HG02943 (cell line): Measurements from ENCODE around the gene TRIM17.

Experiments used
- ATAC-seq: cut with Tn5 transposase; IDR thresholded peaks from one replicate; pipeline ENCODE4 v1.9.1; 2021; ENCODE audit warnings: mild to moderate bottlenecking, low read depth, moderate library complexity; ENCODE audit not compliant: unreplicated experiment

Gene TRIM17

DNA sequence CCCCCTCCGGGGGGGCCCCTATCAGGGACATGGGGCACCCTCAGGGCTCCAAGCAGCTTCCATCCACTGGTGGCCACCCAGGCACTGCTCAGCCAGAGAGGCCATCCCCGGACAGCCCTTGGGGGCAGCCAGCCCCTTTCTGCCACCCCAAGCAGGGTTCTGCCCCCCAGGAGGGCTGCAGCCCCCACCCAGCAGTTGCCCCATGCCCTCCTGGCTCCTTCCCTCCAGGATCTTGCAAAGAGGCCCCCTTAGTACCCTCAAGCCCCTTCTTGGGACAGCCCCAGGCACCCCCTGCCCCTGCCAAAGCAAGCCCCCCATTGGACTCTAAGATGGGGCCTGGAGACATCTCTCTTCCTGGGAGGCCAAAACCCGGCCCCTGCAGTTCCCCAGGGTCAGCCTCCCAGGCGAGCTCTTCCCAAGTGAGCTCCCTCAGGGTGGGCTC, 44.9 kb downstream of the TRIM17 start:
- ATAC-seq = no peak

GRCh38 chr1:228370941-228371740, 45.5 kb downstream of the TRIM17 start:
- no peak for ATAC-seq

GRCh38 chr1:228370439-228370940, 46.2 kb downstream of the TRIM17 start:
- ATAC-seq = no peak

DNA sequence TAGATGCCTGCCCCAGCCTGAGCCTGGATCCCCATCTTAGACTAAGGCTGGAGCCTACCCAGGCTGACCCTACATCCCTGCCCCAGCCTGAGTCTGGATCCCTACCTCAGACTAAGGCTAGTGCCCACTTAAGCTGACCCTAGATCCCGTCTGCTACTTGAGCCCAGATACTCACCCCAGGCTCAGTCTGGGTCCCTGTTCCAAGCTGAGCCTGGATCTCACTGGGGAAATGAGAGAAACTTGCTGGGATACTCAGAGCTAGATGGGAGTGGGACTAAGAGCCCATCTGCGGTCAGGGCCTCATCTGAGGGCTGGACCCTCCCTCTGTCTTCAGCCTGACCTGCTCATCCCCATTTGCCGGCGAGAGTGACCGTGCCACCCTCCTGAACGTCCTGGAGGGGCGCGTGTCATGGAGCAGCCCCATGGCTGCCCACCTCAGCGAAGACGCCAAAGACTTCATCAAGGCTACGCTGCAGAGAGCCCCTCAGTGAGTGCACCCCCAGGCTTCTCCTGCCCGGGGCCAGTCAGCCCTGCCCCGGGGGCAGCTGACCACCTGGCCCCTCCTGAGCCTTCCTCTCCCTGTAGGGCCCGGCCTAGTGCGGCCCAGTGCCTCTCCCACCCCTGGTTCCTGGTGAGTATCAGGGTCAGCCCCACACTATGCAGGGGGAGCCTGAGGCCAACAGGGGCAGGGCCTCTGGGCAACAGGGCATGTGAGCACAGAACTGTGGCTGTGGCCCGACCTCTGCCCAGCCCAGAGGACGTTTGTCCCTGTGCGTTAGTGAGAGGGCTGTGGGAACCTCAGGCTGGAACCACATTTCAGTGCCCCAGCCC, 46.8 kb downstream of the TRIM17 start:
- ATAC-seq = no peak

DNA sequence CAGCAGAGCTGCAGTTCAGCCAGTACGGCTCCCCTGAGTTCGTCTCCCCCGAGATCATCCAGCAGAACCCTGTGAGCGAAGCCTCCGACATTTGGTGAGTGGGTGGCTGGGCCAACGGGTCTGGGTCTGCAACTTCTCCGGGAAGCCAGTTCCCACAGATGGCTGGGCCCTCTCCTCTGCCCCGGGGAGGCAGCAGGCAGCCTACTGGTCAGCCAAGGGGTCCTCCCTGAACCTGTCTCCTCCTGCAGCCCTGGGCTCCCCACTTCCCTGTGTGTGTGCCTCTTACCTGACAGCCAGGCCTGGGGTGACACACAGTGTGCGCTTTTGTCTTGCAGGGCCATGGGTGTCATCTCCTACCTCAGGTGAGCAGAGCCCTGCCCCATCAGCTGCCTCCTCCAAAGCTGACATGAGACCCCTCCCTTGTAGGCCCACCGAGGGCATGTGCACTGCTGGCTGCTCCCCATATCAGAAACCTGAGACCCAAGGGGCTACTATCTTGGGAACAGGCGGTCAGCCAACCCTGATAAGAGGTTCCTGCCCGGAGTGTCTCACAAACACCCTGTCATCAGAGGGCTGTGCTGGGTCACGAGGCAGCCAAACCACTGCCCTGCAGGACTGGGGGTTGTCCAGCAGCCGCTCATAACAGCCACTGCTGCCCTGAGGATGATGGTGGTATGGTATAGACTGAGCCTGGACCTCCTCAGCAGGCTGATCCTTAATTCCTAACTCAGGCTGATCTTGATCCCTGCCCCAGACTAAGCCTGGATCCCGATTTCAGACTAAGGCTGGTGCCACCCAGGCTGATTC, 47.7 kb downstream of the TRIM17 start:
- no peak for ATAC-seq

- ATAC-seq = no peak
These were observed 48.6 kb downstream of the TRIM17 start for GRCh38 chr1:228367798-228368791.

DNA sequence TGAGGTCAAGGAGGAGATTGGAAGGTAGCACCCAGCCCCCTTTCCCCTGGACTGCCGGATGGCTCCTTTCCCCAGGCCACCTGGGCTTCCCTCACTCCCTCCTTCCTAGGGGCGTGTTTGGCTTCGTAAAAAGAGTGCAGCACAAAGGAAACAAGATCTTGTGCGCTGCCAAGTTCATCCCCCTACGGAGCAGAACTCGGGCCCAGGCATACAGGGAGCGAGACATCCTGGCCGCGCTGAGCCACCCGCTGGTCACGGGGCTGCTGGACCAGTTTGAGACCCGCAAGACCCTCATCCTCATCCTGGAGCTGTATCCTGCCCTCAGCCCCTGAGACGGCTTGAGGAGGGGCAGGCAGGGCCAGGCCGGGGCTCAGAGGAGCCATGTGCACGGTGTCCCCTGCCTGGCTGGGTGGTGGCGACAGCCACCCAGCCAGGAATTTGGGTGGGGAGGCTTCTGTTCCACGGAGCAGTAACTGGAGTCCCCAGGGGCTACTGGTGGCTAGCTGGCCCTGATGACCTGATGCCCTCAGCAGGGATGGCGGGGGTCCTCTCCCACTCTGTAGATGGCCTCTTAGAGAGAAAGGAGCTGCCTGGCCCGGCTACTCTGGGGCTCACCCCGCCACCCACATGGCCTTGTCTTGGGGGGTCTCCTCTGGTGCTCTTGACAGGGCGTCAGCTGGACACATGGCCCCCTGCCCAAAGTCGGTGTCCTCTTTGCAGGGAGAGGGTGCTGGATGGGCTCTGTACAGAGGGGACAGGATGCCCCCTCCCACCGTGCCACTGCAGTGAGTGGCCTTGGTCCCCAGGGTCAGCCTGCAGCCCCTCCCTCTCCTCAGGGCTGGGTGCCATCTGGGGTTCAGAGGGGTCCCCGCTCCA, 49.6 kb downstream of the TRIM17 start:
- no peak for ATAC-seq

DNA sequence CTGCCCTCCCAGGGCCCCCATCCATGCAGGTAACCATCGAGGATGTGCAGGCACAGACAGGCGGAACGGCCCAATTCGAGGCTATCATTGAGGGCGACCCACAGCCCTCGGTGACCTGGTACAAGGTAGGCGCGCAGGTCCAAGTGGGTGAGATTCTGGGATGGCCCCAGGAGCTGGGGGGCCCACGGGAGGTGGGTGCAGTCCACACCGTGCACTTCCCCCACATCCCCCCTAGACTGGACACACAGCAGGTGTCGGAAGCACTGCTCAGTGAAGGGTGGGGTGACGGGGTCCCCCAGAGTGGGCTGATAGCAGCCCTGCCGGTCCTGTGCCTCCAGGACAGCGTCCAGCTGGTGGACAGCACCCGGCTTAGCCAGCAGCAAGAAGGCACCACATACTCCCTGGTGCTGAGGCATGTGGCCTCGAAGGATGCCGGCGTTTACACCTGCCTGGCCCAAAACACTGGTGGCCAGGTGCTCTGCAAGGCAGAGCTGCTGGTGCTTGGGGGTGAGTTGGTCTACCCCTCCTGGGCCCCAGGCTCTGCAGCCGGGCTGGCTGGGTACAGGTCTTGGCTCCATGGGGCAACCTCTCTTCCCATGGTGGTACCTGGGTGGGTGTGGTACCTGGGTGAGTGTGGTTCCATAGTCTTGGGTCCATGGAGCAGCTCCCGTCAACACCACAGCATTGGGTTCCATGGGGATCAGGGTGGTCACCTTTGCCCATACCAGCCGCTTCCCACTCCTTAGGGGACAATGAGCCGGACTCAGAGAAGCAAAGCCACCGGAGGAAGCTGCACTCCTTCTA, 50.4 kb downstream of the TRIM17 start:
- ATAC-seq = no peak

GRCh38 chr1:228365271-228366061, 51.2 kb downstream of the TRIM17 start:
- ATAC-seq = no peak

GRCh38 chr1:228364706-228365213, 51.9 kb downstream of the TRIM17 start:
- no peak for ATAC-seq

- ATAC-seq = no peak
These were observed 52.5 kb downstream of the TRIM17 start for GRCh38 chr1:228364068-228364705.

- no peak for ATAC-seq
These were observed 53.0 kb downstream of the TRIM17 start for GRCh38 chr1:228363686-228364067.

- ATAC-seq = no peak
These were observed 53.7 kb downstream of the TRIM17 start for GRCh38 chr1:228362884-228363450.

GRCh38 chr1:228362141-228362883, 54.3 kb downstream of the TRIM17 start:
- ATAC-seq = no peak
